MM.1S (cell line): ENCODE results near the gene SLC51A.

Experiments
- DNase-seq: peaks from one replicate; pipeline ENCODE4 v3.0.0-alpha.2; 2015
- H2AFZ ChIP-seq: fragments of 300-600 bp; sonication (generic); 2 replicates; pipeline ENCODE4 v1.6.0; 2016; ENCODE audit warnings: antibody characterized with exemption, low read length
- H3F3A ChIP-seq: fragments of 300-600 bp; sonication (generic); 2 replicates; pipeline ENCODE4 v1.6.1; 2016; ENCODE audit warnings: mild to moderate bottlenecking, antibody characterized with exemption, low read length, moderate library complexity, mixed read lengths; ENCODE audit not compliant: insufficient read depth
- H3K27ac ChIP-seq: fragments of 300-600 bp; sonication (generic); 2 replicates; pipeline ENCODE4 v1.5.1; 2016; ENCODE audit warnings: mild to moderate bottlenecking, low read length
- H3K27me3 ChIP-seq: fragments of 300-600 bp; sonication (generic); replicated peaks from 2 replicates; pipeline ENCODE4 v1.6.0; 2016; ENCODE audit warnings: low read length; ENCODE audit not compliant: insufficient read depth
- H3K36me3 ChIP-seq: fragments of 300-600 bp; sonication (generic); replicated peaks from 2 replicates; pipeline ENCODE4 v1.6.1; 2016; ENCODE audit warnings: mild to moderate bottlenecking, low read length, mixed read lengths; ENCODE audit not compliant: insufficient read depth
- H3K4me1 ChIP-seq: fragments of 300-600 bp; sonication (generic); 2 replicates; pipeline ENCODE4 v1.6.1; 2016; ENCODE audit warnings: low read length, mixed read lengths
- H3K4me2 ChIP-seq: fragments of 300-600 bp; sonication (generic); 2 replicates; pipeline ENCODE4 v1.6.0; 2016; ENCODE audit warnings: low read depth, low read length
- H3K4me3 ChIP-seq: fragments of 300-600 bp; sonication (generic); 2 replicates; pipeline ENCODE4 v1.5.1; 2016; ENCODE audit warnings: low read length, mixed read lengths
- H3K79me2 ChIP-seq: fragments of 300-600 bp; sonication (generic); 2 replicates; pipeline ENCODE4 v1.6.1; 2016; ENCODE audit warnings: mixed run types, low read length, mixed read lengths
- H3K9ac ChIP-seq: fragments of 300-600 bp; sonication (generic); 2 replicates; pipeline ENCODE4 v1.6.1; 2016; ENCODE audit warnings: low read length, mixed read lengths
- H3K9me2 ChIP-seq: fragments of 300-600 bp; sonication (generic); replicated peaks from 2 replicates; pipeline ENCODE4 v1.6.1; 2016; ENCODE audit warnings: mild to moderate bottlenecking, low read length, mixed read lengths; ENCODE audit not compliant: insufficient read depth
- H3K9me3 ChIP-seq: fragments of 300-600 bp; sonication (generic); replicated peaks from 2 replicates; pipeline ENCODE4 v1.6.1; 2016; ENCODE audit warnings: mild to moderate bottlenecking, low read length, mixed read lengths; ENCODE audit not compliant: insufficient read depth
- H4K20me1 ChIP-seq: fragments of 300-600 bp; sonication (generic); 2 replicates; pipeline ENCODE4 v1.6.1; 2016; ENCODE audit warnings: mild to moderate bottlenecking, low read length, moderate library complexity, mixed read lengths; ENCODE audit not compliant: insufficient read depth
- EZH2 ChIP-seq: fragments of 300-600 bp; sonication (generic); optimal IDR thresholded peaks from 2 replicates; pipeline ENCODE3; 2017; ENCODE audit warnings: low read depth, mild to moderate bottlenecking, antibody characterized with exemption, low read length, mixed read lengths
- EZH2phosphoT487 ChIP-seq: fragments of 300-600 bp; sonication (generic); IDR thresholded peaks from 2 replicates; pipeline ENCODE4 v1.6.1; 2018; ENCODE audit warnings: antibody characterized with exemption, low read length
- TF ChIP-seq, protein P1 (sequence below): fragments of 300-600 bp; sonication (generic); IDR thresholded peaks from 2 replicates; pipeline ENCODE4 v1.5.1; 2016; ENCODE audit warnings: antibody characterized with exemption, low read length, mixed read lengths

Gene SLC51A

DNA sequence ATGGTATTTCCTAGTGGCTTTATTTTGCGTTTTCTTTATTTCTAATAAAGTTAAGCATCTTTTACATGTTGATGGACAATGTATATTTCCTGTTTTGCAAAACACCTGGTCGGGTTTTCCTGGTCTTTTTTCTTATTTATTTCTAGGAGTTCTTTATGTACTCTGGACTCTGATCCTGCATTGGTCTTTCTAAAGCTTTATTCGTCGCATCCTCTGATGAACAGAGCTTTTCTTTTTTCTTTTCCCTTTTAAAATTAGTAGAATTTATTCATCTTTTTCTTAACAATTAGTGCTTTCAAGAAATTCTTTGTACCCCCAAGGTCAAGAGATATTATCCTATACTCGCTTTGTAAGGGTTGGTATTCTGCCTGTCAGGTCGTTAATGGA is 37.3 kb upstream of the SLC51A start:
- Histone ChIP-seq H2AFZ (no peak overlapping the region), H3K36me3 (no peaks in the 10 kb centered on the region), H3K4me2 (no peak overlapping the region), H3F3A (no peaks in the 10 kb centered on the region), H4K20me1 (no peaks in the 10 kb centered on the region), H3K27ac (no peak overlapping the region), H3K9me2 (no peaks in the 10 kb centered on the region), H3K4me3 (no peak overlapping the region), H3K9me3 (no peaks in the 10 kb centered on the region), H3K79me2 (no peaks in the 10 kb centered on the region), H3K27me3 (no peaks in the 10 kb centered on the region), H3K9ac (no peak overlapping the region), H3K4me1 (no peaks in the 10 kb centered on the region)
- TF ChIP-seq, protein P1, sequence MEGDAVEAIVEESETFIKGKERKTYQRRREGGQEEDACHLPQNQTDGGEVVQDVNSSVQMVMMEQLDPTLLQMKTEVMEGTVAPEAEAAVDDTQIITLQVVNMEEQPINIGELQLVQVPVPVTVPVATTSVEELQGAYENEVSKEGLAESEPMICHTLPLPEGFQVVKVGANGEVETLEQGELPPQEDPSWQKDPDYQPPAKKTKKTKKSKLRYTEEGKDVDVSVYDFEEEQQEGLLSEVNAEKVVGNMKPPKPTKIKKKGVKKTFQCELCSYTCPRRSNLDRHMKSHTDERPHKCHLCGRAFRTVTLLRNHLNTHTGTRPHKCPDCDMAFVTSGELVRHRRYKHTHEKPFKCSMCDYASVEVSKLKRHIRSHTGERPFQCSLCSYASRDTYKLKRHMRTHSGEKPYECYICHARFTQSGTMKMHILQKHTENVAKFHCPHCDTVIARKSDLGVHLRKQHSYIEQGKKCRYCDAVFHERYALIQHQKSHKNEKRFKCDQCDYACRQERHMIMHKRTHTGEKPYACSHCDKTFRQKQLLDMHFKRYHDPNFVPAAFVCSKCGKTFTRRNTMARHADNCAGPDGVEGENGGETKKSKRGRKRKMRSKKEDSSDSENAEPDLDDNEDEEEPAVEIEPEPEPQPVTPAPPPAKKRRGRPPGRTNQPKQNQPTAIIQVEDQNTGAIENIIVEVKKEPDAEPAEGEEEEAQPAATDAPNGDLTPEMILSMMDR = no peak
- TF ChIP-seq EZH2phosphoT487 (no peak), EZH2 (no peak)
- no peak for DNase-seq

DNA sequence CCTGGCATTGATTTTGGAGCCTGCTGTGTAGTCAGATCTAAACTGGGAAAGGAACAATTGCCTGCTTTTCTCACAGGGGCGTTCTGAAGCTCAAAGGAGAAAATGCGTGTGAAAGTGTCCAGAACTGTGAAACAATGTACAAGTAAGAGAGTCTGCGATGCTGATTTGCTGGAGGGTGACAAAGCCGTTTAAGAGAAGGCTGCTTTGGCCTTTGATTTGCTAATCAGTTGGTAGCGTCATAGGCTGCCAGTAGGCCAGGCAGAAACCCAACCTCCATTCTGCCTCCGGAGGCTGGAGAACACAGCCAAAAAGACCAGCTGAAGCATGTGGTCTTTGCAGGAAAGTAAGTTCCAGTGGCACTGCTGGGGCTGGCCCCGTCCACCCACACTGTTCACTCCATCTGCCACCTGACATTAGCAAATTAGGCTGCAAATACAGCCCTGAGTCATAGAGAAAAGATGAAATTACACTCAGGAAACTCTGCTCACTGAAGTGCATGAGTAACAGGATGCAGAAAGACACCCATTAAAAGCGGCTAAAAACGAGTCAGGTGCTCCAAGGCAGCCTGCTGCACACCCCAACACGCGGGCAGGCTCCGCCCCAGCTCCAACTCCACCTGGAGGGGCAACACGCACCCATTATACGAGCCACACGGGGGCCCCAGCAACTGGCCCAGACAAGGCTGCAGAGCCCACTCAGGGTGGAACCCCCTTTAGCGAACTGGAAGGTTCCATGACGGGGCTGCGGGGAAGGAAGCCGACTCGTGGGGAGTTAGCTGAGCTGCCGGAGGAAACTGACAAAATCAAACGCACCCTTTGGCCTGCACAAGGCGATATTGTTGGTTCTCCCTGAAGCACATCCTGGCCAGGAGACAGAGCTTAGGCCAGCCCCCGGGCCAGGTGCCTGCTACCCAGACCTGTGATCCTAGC is 36.7 kb upstream of the SLC51A start:
- H3K27me3 ChIP-seq = no peaks in the 10 kb centered on the region
- H2AFZ ChIP-seq = no peak overlapping the region
- H3F3A ChIP-seq = no peaks in the 10 kb centered on the region
- H3K36me3 ChIP-seq = no peaks in the 10 kb centered on the region
- no peak overlapping the region for H3K4me2 ChIP-seq
- no peak overlapping the region for H3K27ac ChIP-seq
- H3K4me3 ChIP-seq = no peak overlapping the region
- H3K9me3 ChIP-seq = no peaks in the 10 kb centered on the region
- no peaks in the 10 kb centered on the region for H4K20me1 ChIP-seq
- no peaks in the 10 kb centered on the region for H3K79me2 ChIP-seq
- DNase-seq = no peak
- H3K9ac ChIP-seq = no peak overlapping the region
- H3K9me2 ChIP-seq = no peaks in the 10 kb centered on the region
- H3K4me1 ChIP-seq = no peaks in the 10 kb centered on the region
- TF ChIP-seq, protein P1 = no peak
- TF ChIP-seq EZH2 (no peak), EZH2phosphoT487 (no peak)

DNA sequence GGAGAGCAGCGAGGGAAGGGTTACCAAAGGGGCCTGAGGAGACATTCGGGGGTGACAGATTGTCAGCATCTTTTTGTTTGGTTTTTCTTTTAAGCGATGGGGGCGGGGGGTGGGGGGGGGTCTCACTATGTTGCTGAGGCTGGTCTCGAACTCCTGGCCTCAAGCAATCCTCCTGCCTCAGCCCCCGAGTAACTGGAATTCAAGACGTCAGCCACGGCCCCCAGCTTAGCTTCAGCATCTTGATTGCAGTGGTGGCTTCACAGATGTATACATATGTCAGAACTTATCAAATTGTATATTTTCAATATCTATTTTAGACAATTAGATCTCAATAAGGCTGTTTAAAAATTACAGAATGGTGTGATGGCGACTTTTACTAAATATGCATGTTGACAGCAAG is 36.0 kb upstream of the SLC51A start:
- Histone ChIP-seq H3K27me3 (no peaks in the 10 kb centered on the region), H3K79me2 (no peaks in the 10 kb centered on the region), H3K4me1 (no peaks in the 10 kb centered on the region), H3K9ac (no peak overlapping the region), H4K20me1 (no peaks in the 10 kb centered on the region), H3K36me3 (no peaks in the 10 kb centered on the region), H2AFZ (no peak overlapping the region), H3F3A (no peaks in the 10 kb centered on the region), H3K4me2 (no peak overlapping the region), H3K27ac (no peak overlapping the region), H3K4me3 (no peak overlapping the region), H3K9me3 (no peaks in the 10 kb centered on the region), H3K9me2 (no peaks in the 10 kb centered on the region)
- DNase-seq = no peak
- TF ChIP-seq EZH2 (no peak), EZH2phosphoT487 (no peak)
- TF ChIP-seq, protein P1 = no peak
